ENCODE measurements around the gene KIAA0753.

Gene KIAA0753

DNA sequence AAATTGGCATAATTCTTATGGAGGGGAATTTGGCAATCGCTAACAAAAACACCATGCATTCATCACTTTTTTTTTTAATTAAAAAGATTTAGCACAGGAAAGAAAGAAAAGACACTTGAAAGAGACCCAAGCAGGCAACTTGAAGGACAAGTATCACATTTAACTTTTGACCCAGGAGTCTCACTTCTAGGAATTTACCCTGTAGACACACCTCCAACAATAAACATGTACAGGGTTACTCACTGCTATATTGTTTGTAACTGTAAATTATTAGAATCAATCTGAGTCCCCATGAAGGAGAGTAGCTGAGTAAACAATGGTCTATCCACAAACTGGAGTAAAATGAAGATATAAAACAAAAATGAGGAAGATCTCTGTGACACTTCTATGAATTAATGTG, 10.1 kb downstream of the KIAA0753 start:
- Histone ChIP-seq H2AFZ (ENCODE audit: low read depth, low read length, severe bottlenecking) (no peak overlapping the region), H3K9me2 (replicated peaks; ENCODE audit: insufficient read depth, low read length) (no peaks in the 10 kb centered on the region), H3K79me2 (ENCODE audit: insufficient read depth, low read length) (no peaks in the 10 kb centered on the region), H3K27me3 (ENCODE audit: low read length) (no peaks in the 10 kb centered on the region), H3K27ac (ENCODE audit: low read depth, low read length) (no peak overlapping the region), H3K4me2 (ENCODE audit: low read depth, low read length, poor library complexity, severe bottlenecking) (no peak overlapping the region), H3K9me3 (ENCODE audit: insufficient read depth, low read length) (no peaks in the 10 kb centered on the region), H3K4me3 (ENCODE audit: insufficient read depth, low read length, poor library complexity, severe bottlenecking) (no peak overlapping the region), H3K36me3 (ENCODE audit: low read length) (peaks cover 14% of the 10 kb centered on the region), H4K20me1 (ENCODE audit: low read depth, low read length) (no peaks in the 10 kb centered on the region), H3K9ac (ENCODE audit: low read length) (no peak overlapping the region), H3F3A (ENCODE audit: insufficient read depth) (no peaks in the 10 kb centered on the region)
- no peak for TF ChIP-seq EZH2phosphoT487 (conservative IDR thresholded peaks at IDR 0.05; ENCODE audit: low read length)
- TF ChIP-seq, protein P1, sequence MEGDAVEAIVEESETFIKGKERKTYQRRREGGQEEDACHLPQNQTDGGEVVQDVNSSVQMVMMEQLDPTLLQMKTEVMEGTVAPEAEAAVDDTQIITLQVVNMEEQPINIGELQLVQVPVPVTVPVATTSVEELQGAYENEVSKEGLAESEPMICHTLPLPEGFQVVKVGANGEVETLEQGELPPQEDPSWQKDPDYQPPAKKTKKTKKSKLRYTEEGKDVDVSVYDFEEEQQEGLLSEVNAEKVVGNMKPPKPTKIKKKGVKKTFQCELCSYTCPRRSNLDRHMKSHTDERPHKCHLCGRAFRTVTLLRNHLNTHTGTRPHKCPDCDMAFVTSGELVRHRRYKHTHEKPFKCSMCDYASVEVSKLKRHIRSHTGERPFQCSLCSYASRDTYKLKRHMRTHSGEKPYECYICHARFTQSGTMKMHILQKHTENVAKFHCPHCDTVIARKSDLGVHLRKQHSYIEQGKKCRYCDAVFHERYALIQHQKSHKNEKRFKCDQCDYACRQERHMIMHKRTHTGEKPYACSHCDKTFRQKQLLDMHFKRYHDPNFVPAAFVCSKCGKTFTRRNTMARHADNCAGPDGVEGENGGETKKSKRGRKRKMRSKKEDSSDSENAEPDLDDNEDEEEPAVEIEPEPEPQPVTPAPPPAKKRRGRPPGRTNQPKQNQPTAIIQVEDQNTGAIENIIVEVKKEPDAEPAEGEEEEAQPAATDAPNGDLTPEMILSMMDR (IDR thresholded peaks at IDR 0.05; ENCODE audit: insufficient read depth, low read length, poor library complexity, severe bottlenecking): no peak

DNA sequence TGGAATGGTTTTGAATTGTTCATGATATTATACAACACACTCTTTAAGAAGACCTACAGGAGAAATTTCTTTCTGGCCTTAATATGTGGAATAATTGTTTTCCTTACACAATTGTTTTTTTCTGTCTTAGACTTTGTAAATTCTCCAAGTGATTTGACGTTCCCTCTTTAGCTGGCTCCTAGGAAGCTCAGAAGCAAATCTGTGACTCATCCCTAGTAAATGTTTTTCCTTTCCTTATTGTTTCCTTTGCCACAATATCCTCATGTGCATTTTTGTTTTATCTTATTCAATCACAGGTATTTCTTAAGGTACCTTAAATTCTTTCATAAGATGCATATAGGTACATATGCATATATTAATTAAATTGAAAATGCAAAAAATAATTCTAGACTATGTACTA, 13.5 kb downstream of the KIAA0753 start:
- Histone ChIP-seq H3K36me3 (ENCODE audit: low read length) (no peaks in the 10 kb centered on the region), H3K27ac (ENCODE audit: low read depth, low read length) (no peak overlapping the region), H3K4me3 (ENCODE audit: insufficient read depth, low read length, poor library complexity, severe bottlenecking) (no peak overlapping the region), H3K9ac (ENCODE audit: low read length) (no peak overlapping the region), H3K4me2 (ENCODE audit: low read depth, low read length, poor library complexity, severe bottlenecking) (no peak overlapping the region), H3K27me3 (ENCODE audit: low read length) (no peaks in the 10 kb centered on the region), H3K9me3 (ENCODE audit: insufficient read depth, low read length) (no peaks in the 10 kb centered on the region), H3K79me2 (ENCODE audit: insufficient read depth, low read length) (no peaks in the 10 kb centered on the region), H3K9me2 (replicated peaks; ENCODE audit: insufficient read depth, low read length) (no peaks in the 10 kb centered on the region), H2AFZ (ENCODE audit: low read depth, low read length, severe bottlenecking) (no peak overlapping the region), H4K20me1 (ENCODE audit: low read depth, low read length) (no peaks in the 10 kb centered on the region), H3F3A (ENCODE audit: insufficient read depth) (no peaks in the 10 kb centered on the region)
- TF ChIP-seq, protein P1 (IDR thresholded peaks at IDR 0.05; ENCODE audit: insufficient read depth, low read length, poor library complexity, severe bottlenecking): no peak
- TF ChIP-seq EZH2phosphoT487 (conservative IDR thresholded peaks at IDR 0.05; ENCODE audit: low read length): no peak

DNA sequence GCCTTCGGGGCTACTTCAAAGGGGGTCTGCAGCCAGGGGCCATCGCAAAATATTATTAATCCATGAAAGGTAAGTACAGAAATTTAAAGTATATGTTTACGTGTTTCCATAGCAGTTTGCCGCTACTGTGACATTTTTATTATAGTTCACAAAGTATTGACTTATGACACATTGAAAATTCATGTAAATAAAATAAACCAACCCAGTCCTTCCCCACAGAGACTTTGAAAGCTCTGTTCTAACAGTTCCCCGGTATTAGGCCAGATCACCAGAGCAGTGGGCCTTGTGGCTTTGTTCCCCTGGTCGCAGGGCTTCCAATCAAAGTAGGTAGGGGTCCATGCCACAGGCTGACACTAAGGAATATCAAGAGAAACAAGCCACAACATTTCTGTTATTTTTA, 13.9 kb downstream of the KIAA0753 start:
- no peak overlapping the region for H3K4me2 ChIP-seq (ENCODE audit: low read depth, low read length, poor library complexity, severe bottlenecking)
- H3K79me2 ChIP-seq (ENCODE audit: insufficient read depth, low read length): no peaks in the 10 kb centered on the region

More for the DNA sequence above, 13.9 kb downstream of the KIAA0753 start:
- no peaks in the 10 kb centered on the region for H3K9me2 ChIP-seq (replicated peaks; ENCODE audit: insufficient read depth, low read length)
- no peaks in the 10 kb centered on the region for H3K9me3 ChIP-seq (ENCODE audit: insufficient read depth, low read length)
- TF ChIP-seq EZH2phosphoT487 (conservative IDR thresholded peaks at IDR 0.05; ENCODE audit: low read length): no peak
- TF ChIP-seq, protein P1 (IDR thresholded peaks at IDR 0.05; ENCODE audit: insufficient read depth, low read length, poor library complexity, severe bottlenecking): no peak
- H3K4me3 ChIP-seq (ENCODE audit: insufficient read depth, low read length, poor library complexity, severe bottlenecking): no peak overlapping the region
- H3K27me3 ChIP-seq (ENCODE audit: low read length): no peaks in the 10 kb centered on the region
- H4K20me1 ChIP-seq (ENCODE audit: low read depth, low read length): no peaks in the 10 kb centered on the region
- H3F3A ChIP-seq (ENCODE audit: insufficient read depth): no peaks in the 10 kb centered on the region
- no peak overlapping the region for H3K9ac ChIP-seq (ENCODE audit: low read length)
- no peak overlapping the region for H3K27ac ChIP-seq (ENCODE audit: low read depth, low read length)
- no peaks in the 10 kb centered on the region for H3K36me3 ChIP-seq (ENCODE audit: low read length)
- H2AFZ ChIP-seq (ENCODE audit: low read depth, low read length, severe bottlenecking): no peak overlapping the region
